Non-pigmented ciliary epithelial cell (primary cell): Measurements from ENCODE around the gene C9orf40.
A peak's percentile ranks its signal among the peaks of the same experiment; 100 is the strongest.

Source experiments
- DNase-seq: peaks from one replicate; pipeline ENCODE4 v3.0.0-alpha.2; 2010; ENCODE audit warnings: low read depth

Gene C9orf40

DNA sequence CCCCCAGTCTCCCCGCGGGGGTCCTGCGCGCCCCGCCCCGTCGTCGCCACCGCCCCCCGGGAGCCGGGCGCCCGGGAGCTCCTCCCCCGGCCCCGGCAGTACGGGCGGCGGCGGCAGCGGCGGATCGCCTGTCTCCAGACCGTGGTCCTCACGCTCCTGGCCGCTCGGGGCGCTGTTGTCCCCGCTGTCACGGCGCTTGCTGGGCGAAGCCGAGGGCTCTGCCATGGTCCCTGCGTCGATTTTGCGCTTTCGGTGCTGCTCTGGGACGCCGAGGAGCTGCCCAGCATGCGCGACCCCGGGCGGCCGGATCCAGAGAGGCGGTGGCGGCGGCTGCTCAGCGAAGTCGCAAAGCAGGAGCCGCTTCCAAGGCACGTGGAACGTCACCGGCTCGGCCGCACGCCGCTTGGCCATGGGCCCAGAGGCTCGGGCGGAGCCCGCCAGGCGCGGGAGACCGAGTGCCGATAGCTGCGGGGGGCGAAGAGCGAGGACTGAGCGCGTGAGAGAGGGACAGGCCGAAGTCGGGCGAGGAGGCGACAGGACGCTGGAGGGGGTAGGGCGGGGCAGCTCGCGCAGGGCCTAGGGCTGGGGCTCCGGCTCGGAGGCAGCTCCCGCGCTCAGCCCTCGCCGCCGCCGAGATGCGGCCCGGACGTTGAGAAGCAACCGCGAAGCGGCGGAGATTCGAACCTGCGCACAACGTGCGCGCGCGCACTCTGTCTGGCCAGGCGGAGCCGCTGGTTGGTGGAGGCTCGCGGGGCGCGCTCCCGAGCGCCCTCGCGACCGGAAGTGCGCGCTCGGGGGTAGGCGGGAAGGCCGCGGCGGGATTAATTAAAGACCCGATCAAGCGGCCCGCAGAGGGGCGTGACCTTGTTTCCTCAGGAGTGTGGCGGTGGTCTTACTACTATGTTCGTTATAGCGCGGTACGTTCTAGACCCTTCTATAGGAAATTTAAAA is at the start of gene C9orf40:
TSS of gene C9orf40 (minus strand) at position 712 of the 951 bp plus-strand sequence. CDS start at position 411, 301 bp downstream.
- DNase-seq = no peak

- peak; percentile 68 for DNase-seq
These were observed 49.2 kb upstream of the C9orf40 start for GRCh38 chr9:75001719-75002421.

DNA sequence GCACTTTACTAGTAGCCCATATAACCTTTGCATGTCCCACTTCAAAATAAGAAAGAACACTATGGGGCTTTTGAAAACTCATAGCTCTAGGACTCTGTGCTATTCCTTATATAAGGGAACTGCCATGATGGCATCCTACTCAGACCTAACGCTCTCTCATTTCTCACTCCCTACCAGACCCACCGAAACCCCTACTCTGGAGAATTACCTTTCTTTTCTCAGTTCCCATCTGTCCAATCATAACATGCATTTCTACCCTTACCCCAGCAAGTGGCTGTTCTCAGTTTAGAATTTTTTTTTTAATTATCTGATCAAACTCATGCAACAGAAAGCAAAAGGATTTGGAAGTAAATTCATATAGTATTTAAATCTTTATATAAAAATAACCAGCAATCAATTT is 48.1 kb upstream of the C9orf40 start:
- no peak for DNase-seq

DNA sequence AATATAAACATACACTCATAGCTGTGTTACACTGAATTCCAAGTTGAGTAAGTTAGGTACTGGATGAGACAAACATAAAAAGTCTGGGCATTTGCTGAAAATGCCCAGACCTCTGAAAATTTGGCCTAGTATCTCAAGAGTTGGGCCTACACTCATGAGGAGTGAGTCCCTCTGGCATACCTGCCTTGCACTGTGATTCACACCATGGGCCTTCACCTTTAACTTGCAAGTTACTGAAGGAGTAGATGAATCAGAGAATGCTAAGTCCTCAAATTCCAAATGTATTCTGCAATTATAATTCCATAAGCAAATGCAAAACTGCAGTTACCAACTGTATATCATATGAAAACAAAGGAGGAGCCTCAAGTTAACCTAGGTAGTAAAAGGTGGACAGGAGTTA is 32.3 kb upstream of the C9orf40 start:
- no peak for DNase-seq

- no peak for DNase-seq
These were observed 31.0 kb upstream of the C9orf40 start for GRCh38 chr9:74983709-74984108.

- no peak for DNase-seq
These were observed 27.1 kb upstream of the C9orf40 start for GRCh38 chr9:74979844-74980243.

DNA sequence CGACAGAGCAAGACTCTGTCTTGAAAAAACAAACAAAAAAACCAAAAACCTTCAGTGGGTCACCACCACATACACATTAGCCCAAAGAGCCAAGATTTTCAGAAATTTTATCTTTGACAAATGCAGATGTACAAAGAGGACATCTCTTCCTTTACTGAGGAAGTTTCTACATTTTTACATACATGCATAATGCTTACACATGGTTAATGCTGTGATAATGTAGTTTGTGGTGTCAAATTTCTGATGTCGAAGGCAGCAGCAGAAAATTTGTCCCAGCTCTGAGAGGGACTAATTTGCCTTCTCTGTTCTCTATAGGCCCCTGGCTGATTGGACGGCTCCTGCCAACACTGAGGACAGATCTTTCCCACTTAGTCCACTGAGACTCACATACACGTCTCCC is 24.6 kb upstream of the C9orf40 start:
- no peak for DNase-seq

DNA sequence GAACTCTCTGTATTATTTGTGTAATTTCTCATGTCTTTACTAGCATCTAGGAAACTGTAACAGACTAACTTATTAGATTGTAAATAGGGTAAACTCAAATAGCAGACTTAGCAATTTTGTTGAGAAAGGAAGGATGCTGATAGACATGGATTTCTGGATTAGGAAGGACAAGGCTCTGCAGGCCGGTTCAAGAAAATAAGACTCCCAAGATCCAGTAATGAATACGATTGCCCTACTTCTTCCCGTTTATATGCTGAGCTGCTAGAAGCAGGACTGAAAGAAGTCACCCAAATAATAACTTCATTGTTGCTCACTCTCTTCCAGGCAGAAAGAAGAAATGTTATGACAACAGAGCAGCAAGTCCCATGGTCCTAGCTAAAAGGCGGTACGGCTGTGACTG is 22.8 kb upstream of the C9orf40 start:
- DNase-seq = no peak

DNA sequence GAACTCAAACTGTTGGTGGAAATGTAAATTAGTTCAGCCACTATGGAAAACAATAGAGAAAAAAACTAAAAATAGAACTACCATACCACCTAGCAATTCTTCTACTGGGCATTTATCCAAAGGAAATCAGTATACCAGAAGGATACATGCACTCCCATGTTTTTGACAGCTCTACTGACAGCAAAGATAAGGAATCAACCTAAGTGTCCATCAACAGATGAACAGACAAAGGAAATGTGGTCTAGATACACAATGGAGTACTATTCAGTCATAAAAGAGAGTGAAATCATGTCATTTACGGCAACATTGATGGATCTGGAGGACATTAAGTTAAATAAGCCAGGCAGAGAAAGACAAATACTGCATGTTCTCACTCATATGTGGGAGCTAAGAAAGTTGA is 21.8 kb upstream of the C9orf40 start:
- DNase-seq = no peak

- no peak for DNase-seq
These were observed 21.0 kb upstream of the C9orf40 start for GRCh38 chr9:74973714-74974113.

DNA sequence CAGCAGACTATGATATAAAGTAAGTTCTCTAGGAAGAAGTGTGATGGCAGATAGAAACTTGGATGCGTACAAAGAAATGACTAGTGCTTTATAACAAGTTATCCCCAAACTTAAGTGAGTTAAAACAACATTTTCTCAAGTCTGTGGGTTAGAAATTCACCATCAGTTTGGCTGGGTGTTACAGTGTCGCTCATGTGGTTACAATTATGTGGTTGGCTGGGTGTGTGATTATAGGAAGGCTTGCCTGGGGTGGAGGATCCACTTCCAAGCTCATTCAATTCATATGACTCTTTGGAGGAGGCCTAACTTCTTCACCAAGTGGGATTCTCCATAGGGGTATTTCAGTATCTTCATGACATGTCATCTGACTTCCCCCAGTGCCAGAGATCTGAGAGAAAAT is 10.3 kb upstream of the C9orf40 start:
- no peak for DNase-seq

DNA sequence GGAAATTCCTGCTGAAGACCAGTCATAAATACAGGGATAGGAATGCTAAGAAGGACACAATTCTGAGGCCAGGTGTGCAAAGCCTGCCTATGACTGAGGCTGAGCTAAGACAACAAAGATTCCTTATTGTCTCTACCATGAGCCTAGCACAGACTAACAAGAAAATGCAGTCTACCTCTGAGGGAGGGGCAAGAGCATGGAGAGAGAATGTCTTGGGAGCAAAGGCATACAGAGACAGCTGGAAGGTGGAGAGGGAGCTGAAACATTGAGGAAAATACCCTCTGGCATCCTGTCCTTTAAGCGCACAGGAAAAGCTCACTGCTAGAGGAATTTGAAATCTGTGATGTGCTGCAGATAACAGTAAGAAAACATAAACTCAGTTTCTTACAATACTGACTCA is 8.8 kb upstream of the C9orf40 start:
- no peak for DNase-seq

DNA sequence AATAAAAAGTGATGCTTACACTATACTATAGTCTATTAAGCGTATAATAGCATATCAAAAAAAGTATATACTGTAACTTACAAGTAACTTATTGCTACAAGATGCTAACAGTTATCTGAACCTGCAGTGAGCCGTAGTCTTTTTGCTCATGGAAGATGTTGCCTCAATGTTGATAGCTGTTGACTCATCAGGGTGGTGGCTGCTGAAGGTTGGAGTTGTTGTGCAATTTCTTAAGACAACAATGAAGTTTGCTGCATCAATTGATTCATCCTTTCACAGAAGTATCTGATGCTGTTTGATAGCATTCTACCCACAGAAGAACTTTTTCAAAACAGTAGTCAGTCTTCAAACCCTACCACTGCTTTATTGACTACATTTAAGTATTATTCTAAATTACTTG is 7.8 kb upstream of the C9orf40 start:
- DNase-seq = no peak

DNA sequence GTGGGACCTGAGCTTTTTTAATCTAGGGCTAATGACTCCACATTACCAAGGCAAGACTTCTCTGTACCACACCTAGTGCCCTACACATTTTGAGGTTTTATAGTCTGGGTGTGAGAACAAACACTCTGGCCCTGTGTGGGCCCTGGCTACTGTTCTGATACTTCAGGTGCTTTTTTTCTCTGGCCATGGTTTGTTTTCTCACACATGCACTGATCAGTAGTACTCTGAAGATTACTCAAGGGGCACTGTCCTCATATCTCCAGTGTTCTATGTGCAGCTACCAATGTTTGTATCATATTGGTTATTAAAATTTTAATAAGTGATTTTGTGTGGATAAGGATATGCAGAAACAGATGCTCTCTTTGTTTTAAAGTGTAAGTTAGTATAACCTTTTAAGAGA is 5.9 kb upstream of the C9orf40 start:
- DNase-seq = no peak

GRCh38 chr9:74953235-74953751 is 581 bp upstream of the C9orf40 start:
- no peak for DNase-seq

- DNase-seq = no peak
These were observed 974 bp downstream of the C9orf40 start for GRCh38 chr9:74951725-74952151.

DNA sequence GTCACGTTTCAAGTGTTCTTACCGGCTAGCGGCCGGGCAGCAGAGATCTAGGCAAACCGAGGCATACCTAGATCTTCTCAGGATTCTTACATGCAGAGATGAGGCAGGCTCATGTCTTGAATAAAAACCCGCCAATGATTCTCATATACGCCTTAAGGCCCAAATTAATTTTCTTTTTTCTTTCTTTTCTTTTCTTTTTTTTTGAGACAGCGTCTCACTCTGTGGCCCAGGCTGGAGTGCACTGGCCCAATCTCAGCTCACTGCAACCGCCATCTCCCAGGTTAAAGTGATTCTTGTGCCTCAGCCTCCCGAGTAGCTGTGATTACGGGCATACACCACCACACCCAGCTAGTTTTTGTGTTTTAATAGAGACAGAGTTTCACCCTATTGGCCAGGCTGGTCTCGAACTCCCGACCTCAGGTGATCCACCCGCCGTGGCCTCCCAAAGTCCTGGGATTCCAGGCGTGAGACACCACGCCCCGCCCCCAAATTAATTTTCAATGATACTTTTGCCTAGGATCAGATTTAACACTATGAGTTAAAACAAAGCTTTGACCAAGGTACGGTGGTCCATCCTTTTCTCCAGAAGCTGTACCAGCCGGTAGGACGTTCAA is 1.5 kb downstream of the C9orf40 start:
- DNase-seq = no peak

DNA sequence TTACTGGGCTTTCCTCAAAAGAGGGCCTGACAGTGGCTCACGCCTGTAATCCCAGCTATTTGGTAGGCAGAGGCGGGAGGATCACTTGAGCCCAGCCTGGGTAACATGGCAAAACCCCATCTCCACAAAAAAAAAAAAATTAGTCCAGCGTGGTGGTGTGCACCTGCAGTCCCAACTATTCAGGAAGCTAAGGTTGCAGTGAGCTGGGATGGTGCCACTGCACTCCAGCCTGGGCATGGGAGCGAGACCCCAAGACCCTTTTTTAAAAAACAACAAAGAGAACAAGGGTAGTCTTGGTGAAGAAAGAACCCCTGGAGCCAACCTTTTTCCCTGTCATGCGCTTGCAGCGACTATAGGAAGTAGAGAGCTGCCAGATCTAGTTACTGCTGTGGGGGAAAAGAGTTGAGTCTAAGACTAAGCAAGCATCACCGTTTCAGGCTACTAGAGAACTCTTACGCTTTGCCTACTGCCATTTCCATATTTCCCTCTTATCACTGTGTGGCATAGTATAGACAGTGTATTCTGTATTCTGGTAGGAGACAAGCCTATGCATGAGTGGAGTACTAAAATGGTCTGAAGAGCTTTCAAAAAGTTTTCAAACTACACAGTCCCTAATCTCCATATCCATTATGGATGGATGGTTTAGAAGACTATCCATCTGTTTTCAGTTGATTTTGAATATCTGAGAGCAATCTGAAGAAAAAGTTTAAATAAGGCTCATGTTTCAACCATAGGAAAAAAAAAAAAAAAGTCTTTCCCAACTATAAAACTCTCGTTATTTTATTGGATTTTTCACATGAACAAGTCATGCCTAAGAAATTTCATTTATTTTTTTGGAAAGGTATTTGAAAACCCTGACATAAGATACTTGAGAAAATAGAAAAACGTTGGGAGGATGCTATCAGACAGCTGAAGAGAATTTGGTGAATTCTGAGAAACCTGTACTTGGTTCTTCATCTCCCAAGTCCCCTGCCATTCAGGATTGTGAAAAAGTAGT is 2.6 kb downstream of the C9orf40 start:
- DNase-seq = no peak

- no peak for DNase-seq
These were observed 3.8 kb downstream of the C9orf40 start for GRCh38 chr9:74948937-74949336.

DNA sequence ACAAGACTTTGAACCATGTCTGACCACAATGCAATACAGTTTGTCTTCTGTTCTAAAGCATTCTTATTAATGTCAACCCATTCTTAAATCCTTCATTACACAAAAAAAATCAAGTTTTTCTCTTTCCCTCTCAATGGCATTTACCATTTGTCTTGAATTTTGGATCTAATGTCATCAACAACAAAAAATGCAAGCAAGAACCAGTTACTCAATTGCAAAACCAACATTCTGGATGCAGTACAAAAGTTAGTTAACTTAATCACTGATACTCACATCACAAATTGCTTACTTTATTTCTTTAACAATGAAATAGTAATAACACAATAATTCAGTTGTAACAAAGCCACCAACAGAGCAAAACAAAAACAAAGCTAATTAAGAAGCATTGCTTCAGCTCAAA is 6.0 kb downstream of the C9orf40 start:
- DNase-seq = no peak

DNA sequence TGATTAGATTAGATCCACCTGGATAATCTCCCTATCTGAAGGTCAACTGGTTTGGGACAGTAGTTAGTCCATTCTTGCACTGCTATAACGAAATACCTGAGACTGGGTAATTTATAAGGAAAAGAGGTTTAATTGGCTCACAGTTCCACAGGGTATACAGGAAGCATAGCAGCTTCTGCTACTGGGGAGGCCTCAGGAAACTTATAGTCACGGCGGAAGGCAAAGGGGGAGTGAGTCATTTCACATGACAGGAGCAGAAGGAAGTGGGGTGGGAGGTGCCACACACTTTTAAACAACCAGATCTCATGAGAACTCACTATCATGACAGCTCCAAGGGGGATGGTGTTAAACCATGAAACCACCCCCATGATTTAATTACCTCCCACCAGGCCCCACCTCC is 9.9 kb downstream of the C9orf40 start:
- no peak for DNase-seq
